ENCODE measurements around the gene GRIK3. TPM values are rescaled to one million over a fixed set of nuclear protein-coding genes. Genes with fewer than 3 reads are reported as not detected.
"Not testable (repeated sequence)": the region's sequence is repeated elsewhere in the genome, so short reads cannot be mapped to it uniquely, and the experiment has no call there.

GRIK3 gene
- polyA plus RNA-seq, 2 of the 4 experiments (the other 2 are of a cell fraction) = not detected

DNA sequence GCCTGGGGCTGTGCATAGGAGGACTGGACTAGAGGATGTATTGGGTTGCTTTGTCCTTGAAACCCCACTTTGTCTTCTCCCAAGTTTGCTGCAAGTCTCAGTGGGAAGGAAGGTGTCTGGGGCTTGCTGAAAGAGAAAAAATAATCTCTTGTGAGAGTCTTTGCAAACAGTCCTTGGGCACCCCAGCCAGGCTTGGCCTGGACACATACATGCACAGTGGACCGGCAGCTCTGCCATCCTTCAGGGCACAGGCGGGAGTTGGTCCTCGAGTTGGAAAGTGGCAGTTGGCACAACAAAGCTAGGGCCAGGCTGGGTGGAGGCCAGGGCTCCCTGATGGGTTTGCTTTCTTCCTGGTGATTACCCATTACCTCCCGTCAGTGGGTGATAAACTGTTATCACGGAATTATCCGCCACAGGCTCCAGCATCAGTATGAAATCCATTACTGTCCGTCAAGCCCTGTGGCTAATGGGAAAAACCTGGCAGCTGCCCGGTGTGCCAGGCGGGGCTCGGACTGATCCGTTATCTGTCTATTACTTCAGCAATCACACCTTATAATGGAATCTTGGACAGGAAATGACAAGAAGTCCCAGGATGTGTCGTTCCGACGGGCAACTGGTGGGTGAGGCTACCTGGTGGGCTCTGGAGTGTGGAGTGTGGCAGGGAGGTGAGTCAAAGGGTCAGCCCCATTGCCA, 265.7 kb downstream of the GRIK3 start:
- FAIRE-seq (no peak), ATAC-seq (no peak), DNase-seq (ENCODE audit: low read depth in 1 of 2, low spot score in 1 of 2) (no peak)
- ChIA-PET CTCF (no interaction called here), POLR2A (no interaction called here)
- Histone ChIP-seq H3K9me3 (no peaks in the 10 kb centered on the region), H3K4me3 (no peak overlapping the region), H3K4me2 (no peak overlapping the region), H3K27ac (no peak overlapping the region), H3K4me1 (no peaks in the 10 kb centered on the region)
- TF ChIP-seq ZFP36 (IDR thresholded peaks at IDR 0.05; ENCODE audit: borderline replicate concordance, partially characterized antibody) = no peak
- no peak for TF ChIP-seq MAZ (IDR thresholded peaks at IDR 0.05; ENCODE audit: borderline replicate concordance, low read depth, low read length)
- no peak for TF ChIP-seq EHF (CRISPR knock-in tag; IDR thresholded peaks at IDR 0.05)
- no peak for TF ChIP-seq FOSB (CRISPR knock-in tag; IDR thresholded peaks at IDR 0.05)
- TF ChIP-seq, protein P1, sequence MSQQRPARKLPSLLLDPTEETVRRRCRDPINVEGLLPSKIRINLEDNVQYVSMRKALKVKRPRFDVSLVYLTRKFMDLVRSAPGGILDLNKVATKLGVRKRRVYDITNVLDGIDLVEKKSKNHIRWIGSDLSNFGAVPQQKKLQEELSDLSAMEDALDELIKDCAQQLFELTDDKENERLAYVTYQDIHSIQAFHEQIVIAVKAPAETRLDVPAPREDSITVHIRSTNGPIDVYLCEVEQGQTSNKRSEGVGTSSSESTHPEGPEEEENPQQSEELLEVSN (IDR thresholded peaks at IDR 0.05; ENCODE audit: borderline replicate concordance, low read depth) = no peak
- no peak for TF ChIP-seq MAFK (IDR thresholded peaks at IDR 0.05; ENCODE audit: partially characterized antibody)
- TF ChIP-seq, protein P2, sequence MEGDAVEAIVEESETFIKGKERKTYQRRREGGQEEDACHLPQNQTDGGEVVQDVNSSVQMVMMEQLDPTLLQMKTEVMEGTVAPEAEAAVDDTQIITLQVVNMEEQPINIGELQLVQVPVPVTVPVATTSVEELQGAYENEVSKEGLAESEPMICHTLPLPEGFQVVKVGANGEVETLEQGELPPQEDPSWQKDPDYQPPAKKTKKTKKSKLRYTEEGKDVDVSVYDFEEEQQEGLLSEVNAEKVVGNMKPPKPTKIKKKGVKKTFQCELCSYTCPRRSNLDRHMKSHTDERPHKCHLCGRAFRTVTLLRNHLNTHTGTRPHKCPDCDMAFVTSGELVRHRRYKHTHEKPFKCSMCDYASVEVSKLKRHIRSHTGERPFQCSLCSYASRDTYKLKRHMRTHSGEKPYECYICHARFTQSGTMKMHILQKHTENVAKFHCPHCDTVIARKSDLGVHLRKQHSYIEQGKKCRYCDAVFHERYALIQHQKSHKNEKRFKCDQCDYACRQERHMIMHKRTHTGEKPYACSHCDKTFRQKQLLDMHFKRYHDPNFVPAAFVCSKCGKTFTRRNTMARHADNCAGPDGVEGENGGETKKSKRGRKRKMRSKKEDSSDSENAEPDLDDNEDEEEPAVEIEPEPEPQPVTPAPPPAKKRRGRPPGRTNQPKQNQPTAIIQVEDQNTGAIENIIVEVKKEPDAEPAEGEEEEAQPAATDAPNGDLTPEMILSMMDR (IDR thresholded peaks at IDR 0.05) = no peak
- no peak for TF ChIP-seq FOXS1 (CRISPR knock-in tag; IDR thresholded peaks at IDR 0.05)
- TF ChIP-seq, protein P3, sequence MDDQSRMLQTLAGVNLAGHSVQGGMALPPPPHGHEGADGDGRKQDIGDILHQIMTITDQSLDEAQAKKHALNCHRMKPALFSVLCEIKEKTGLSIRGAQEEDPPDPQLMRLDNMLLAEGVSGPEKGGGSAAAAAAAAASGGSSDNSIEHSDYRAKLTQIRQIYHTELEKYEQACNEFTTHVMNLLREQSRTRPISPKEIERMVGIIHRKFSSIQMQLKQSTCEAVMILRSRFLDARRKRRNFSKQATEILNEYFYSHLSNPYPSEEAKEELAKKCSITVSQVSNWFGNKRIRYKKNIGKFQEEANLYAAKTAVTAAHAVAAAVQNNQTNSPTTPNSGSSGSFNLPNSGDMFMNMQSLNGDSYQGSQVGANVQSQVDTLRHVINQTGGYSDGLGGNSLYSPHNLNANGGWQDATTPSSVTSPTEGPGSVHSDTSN (IDR thresholded peaks at IDR 0.05) = no peak
- TF ChIP-seq ELK1 (IDR thresholded peaks at IDR 0.05; ENCODE audit: low read depth, low read length) = no peak
- TF ChIP-seq, protein P4, sequence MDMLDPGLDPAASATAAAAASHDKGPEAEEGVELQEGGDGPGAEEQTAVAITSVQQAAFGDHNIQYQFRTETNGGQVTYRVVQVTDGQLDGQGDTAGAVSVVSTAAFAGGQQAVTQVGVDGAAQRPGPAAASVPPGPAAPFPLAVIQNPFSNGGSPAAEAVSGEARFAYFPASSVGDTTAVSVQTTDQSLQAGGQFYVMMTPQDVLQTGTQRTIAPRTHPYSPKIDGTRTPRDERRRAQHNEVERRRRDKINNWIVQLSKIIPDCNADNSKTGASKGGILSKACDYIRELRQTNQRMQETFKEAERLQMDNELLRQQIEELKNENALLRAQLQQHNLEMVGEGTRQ (IDR thresholded peaks at IDR 0.05) = no peak
- TF ChIP-seq HDAC2 (IDR thresholded peaks at IDR 0.05) = no peak
- TF ChIP-seq TP53 (CRISPR knock-in tag; IDR thresholded peaks at IDR 0.05) = no peak
- TF ChIP-seq, protein P5, sequence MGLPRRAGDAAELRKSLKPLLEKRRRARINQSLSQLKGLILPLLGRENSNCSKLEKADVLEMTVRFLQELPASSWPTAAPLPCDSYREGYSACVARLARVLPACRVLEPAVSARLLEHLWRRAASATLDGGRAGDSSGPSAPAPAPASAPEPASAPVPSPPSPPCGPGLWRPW (IDR thresholded peaks at IDR 0.05) = no peak
- 25% methylated on average over 11 of the region's 14 CpGs for WGBS (ENCODE audit: missing lambda C conversion rate)

DNA sequence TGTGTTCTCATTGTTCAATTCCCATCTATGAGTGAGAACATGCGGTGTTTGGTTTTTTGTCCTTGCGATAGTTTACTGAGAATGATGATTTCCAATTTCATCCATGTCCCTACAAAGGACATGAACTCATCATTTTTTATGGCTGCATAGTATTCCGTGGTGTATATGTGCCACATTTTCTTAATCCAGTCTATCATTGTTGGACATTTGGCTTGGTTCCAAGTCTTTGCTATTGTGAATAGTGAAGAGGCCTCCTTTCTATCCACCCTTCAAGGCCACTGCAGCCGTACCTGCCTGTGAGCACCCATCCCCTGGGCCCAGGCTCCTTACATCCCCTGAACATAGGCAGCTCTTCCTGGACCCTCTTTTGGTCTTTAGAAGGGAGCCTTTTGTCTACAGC, 266.9 kb downstream of the GRIK3 start:
- H3K4me3 ChIP-seq; POLR2A ChIA-PET; H3K27ac ChIP-seq; DNase-seq (ENCODE audit: low read depth in 1 of 2, low spot score in 1 of 2); ATAC-seq; H3K4me2 ChIP-seq; H3K4me1 ChIP-seq; FAIRE-seq; H3K9me3 ChIP-seq; CTCF ChIA-PET: not testable (repeated sequence)
- WGBS (ENCODE audit: missing lambda C conversion rate) = 50% methylated on average over 2 of the region's 4 CpGs

DNA sequence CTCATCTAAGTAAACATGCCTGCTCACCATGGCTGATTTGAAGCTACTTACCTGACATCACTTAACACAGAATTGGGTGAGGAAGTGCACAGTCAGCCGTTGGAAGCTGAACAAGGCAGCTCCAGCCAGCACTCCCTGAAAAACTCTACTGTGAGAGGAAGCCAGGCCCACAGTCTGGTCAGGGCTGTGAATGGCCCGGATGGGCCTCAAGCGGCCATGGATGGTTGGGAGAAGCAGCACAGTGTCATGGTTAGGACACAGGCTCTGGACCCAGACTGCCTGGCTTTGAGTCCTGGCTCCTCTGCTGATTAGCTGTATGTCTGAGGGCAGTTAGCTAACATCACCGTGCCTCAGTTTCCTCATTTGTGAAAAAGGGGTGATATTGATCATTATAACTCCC, 267.8 kb downstream of the GRIK3 start:
- POLR2A ChIA-PET = no interaction called here
- TF ChIP-seq NFE2L2 (conservative IDR thresholded peaks at IDR 0.05; ENCODE audit: low read length) (no peak), JUNB (IDR thresholded peaks at IDR 0.05) (no peak), FOSB (CRISPR knock-in tag; IDR thresholded peaks at IDR 0.05) (no peak), EHMT2 (IDR thresholded peaks at IDR 0.05; ENCODE audit: low read depth) (no peak), ZFP36 (IDR thresholded peaks at IDR 0.05; ENCODE audit: borderline replicate concordance, partially characterized antibody) (no peak), FOXS1 (CRISPR knock-in tag; IDR thresholded peaks at IDR 0.05) (no peak), MAFK (IDR thresholded peaks at IDR 0.05; ENCODE audit: partially characterized antibody) (no peak), EHF (CRISPR knock-in tag; IDR thresholded peaks at IDR 0.05) (no peak), CEBPB (IDR thresholded peaks at IDR 0.05) (no peak)
- TF ChIP-seq, protein P1 (IDR thresholded peaks at IDR 0.05; ENCODE audit: borderline replicate concordance, low read depth) = no peak
- WGBS (ENCODE audit: missing lambda C conversion rate) = 17% methylated on average over 4 of the region's 4 CpGs
- CTCF ChIA-PET = no interaction called here
- Histone ChIP-seq H3K4me3 (no peak overlapping the region), H3K27ac (no peak overlapping the region), H3K4me1 (no peaks in the 10 kb centered on the region), H3K9me3 (no peaks in the 10 kb centered on the region), H3K4me2 (no peak overlapping the region)
- DNase-seq (ENCODE audit: low read depth in 1 of 2, low spot score in 1 of 2) = no peak
- no peak for FAIRE-seq
- ATAC-seq = no peak
